K562 (cell line): ENCODE data around the gene ZKSCAN3. TPM values are rescaled to one million over a fixed set of nuclear protein-coding genes. Genes with fewer than 3 reads are reported as not detected.

Experiments
- ASH1L ChIP-seq: fragments of 450-650 bp; IDR thresholded peaks from 2 replicates; pipeline ENCODE4 v1.6.1; 2018; ENCODE audit warnings: borderline replicate concordance, mild to moderate bottlenecking, low read depth; ENCODE audit not compliant: partially characterized antibody
- ATF4 ChIP-seq: fragments of 450-650 bp; formaldehyde crosslinking; IDR thresholded peaks from 2 replicates; pipeline ENCODE4 v1.4.0; 2022; ENCODE audit warnings: mild to moderate bottlenecking, moderate library complexity
- CCNT2 ChIP-seq: IDR thresholded peaks from 2 replicates; pipeline ENCODE4 v1.6.1; 2011; ENCODE audit warnings: borderline replicate concordance, low read depth, mild to moderate bottlenecking, moderate library complexity, mixed read lengths, low read length; ENCODE audit not compliant: insufficient read length; ENCODE audit errors: extremely low read depth
- CHD1 ChIP-seq: fragments of 200-600 bp; sonication (generic); IDR thresholded peaks from one replicate; pipeline ENCODE4 v1.6.1; 2012; ENCODE audit warnings: mild to moderate bottlenecking, moderate library complexity, low read length, inconsistent platforms
- DMBX1 ChIP-seq: fragments of 250-450 bp; sonication (Bioruptor Pico); IDR thresholded peaks from 2 replicates; pipeline ENCODE4 v1.8.0; 2022; ENCODE audit warnings: inconsistent platforms, mild to moderate bottlenecking, moderate library complexity, borderline replicate concordance
- HBP1 ChIP-seq: fragments of 450-650 bp; formaldehyde crosslinking; IDR thresholded peaks from 2 replicates; pipeline ENCODE4 v1.4.0; 2022; ENCODE audit warnings: missing genetic modification characterization
- HNRNPK ChIP-seq: fragments of 200-400 bp; formaldehyde crosslinking; IDR thresholded peaks from one replicate; pipeline ENCODE4 v1.6.1; 2018; ENCODE audit warnings: mild to moderate bottlenecking, low read depth, low read length; ENCODE audit not compliant: poor library complexity, severe bottlenecking
- JUN ChIP-seq, 2 experiments: sonication (generic) in 1 of 2; formaldehyde crosslinking in 1 of 2; IDR thresholded peaks; 2 replicates each; pipeline versions ENCODE4 v1.6.1 to v1.8.0; 2012 to 2022; ENCODE audit warnings: borderline replicate concordance in 2 of 2, mild to moderate bottlenecking in 2 of 2, improper control_type of control experiment in 1 of 2, low read depth in 1 of 2, low read length in 1 of 2, missing genetic modification reagents in 1 of 2
- KDM5B ChIP-seq: fragments of 200-600 bp; sonication (generic); IDR thresholded peaks from 2 replicates; pipeline ENCODE4 v1.6.1; 2012; ENCODE audit warnings: low read depth, mild to moderate bottlenecking, moderate library complexity, low read length, control low read depth, inconsistent platforms; ENCODE audit not compliant: insufficient replicate concordance
- KHSRP ChIP-seq: fragments of 450-650 bp; IDR thresholded peaks from 2 replicates; pipeline ENCODE4 v1.6.1; 2017
- MYC ChIP-seq, 2 experiments: fragments of 250-450 bp in 1 of 2; sonication (Bioruptor Pico) in 1 of 2; IDR thresholded peaks; 2 replicates each; pipeline versions ENCODE4 v1.5.1 to v1.6.1; 2012 to 2021; ENCODE audit warnings: low read depth in 2 of 2, borderline replicate concordance in 1 of 2, improper control_type of control experiment in 1 of 2, low read length in 1 of 2, mild to moderate bottlenecking in 1 of 2, moderate library complexity in 1 of 2
- OTX1 ChIP-seq: fragments of 450-650 bp; formaldehyde crosslinking; IDR thresholded peaks from 2 replicates; pipeline ENCODE4 v1.4.0; 2022; ENCODE audit warnings: mild to moderate bottlenecking
- PHB2 ChIP-seq: fragments of 450-650 bp; IDR thresholded peaks from 2 replicates; pipeline ENCODE4 v1.6.1; 2017; ENCODE audit warnings: low read depth
- POLR2A ChIP-seq: fragments of 450-650 bp; conservative IDR thresholded peaks from 2 replicates; pipeline ENCODE4 v1.6.1; 2016
- RBM15 ChIP-seq: fragments of 200-400 bp; formaldehyde crosslinking; IDR thresholded peaks from 2 replicates; pipeline ENCODE4 v1.6.1; 2018; ENCODE audit warnings: mild to moderate bottlenecking, low read length, moderate library complexity; ENCODE audit not compliant: insufficient read depth
- SREBF1 ChIP-seq: fragments of 150-350 bp; IDR thresholded peaks from 2 replicates; pipeline ENCODE4 v1.6.1; 2014; ENCODE audit warnings: antibody characterized with exemption, low read depth, low read length, borderline replicate concordance
- STAT5A ChIP-seq: IDR thresholded peaks from 2 replicates; pipeline ENCODE4 v1.6.1; 2012; ENCODE audit warnings: low read length, inconsistent platforms, borderline replicate concordance
- TRIM28 ChIP-seq: fragments of 450-650 bp; IDR thresholded peaks from 2 replicates; pipeline ENCODE4 v1.6.1; 2017
- UBTF ChIP-seq, 2 experiments: IDR thresholded peaks; 2 replicates each; pipeline ENCODE4 v1.6.1; 2012; ENCODE audit warnings: improper control_type of control experiment in 2 of 2, low read depth in 2 of 2, low read length in 2 of 2, borderline replicate concordance in 1 of 2
- ZNF354B ChIP-seq: fragments of 250-450 bp; sonication (Bioruptor Pico); IDR thresholded peaks from 2 replicates; pipeline ENCODE4 v1.4.0; 2020
- ZNF830 ChIP-seq: fragments of 250-450 bp; sonication (Bioruptor Pico); IDR thresholded peaks from 2 replicates; pipeline ENCODE4 v1.5.0; 2021; ENCODE audit warnings: mild to moderate bottlenecking
- polyA plus RNA-seq, 8 experiments: library from polyadenylated mRNA; depleted of rRNA in 4 of 8; stranded (reverse) in 5 of 8; unstranded in 3 of 8; fragments of >200 nt; fragmentation: Nextera tagmentation in 2 of 8; fragmentation: Illumina TruSeq in 1 of 8; extraction: Ambion mirVana in 2 of 8; extraction: Trizol in 1 of 8; gene quantifications; 2 replicates each; pipeline versions ENCODE4 v1.2.1 to v1.2.3, GENCODE V29; 2011 to 2014; ENCODE audit warnings: inconsistent platforms in 1 of 8, missing spikeins in 1 of 8
- total RNA-seq, 7 experiments: library from RNA; depleted of rRNA in 6 of 7; stranded (reverse); fragments of >200 nt in 6 of 7; fragmentation: Illumina TruSeq in 2 of 7; extraction: Trizol in 2 of 7; gene quantifications; 2 replicates each; pipeline versions ENCODE4 v1.2.1 to v1.2.3, GENCODE V29; 2011 to 2021; ENCODE audit warnings: low replicate concordance in 1 of 7

The ZKSCAN3 gene
- total and polyA plus RNA-seq, 9 of the 15 experiments (the other 6 are each of a cell fraction or from before 2014, with no cell fraction given): 3.0 to 12.4 (median 10.2) TPM

- TF ChIP-seq RBM15: no peak
- peak; percentile 84 for TF ChIP-seq CCNT2
- TF ChIP-seq KDM5B: peak; percentile 93
- peak; percentile 46; the same call in 1 of the 2 replicates for TF ChIP-seq TRIM28
- TF ChIP-seq PHB2: no peak
- TF ChIP-seq UBTF (IDR thresholded peaks at IDR 0.05; ENCODE audit: borderline replicate concordance in 1 of 2, low read depth in 2 of 2, low read length in 2 of 2): peak; percentile 87 to 95
- peak; percentile 65; the same call in 1 of the 2 replicates for TF ChIP-seq STAT5A
- TF ChIP-seq OTX1 (CRISPR knock-in tag): no peak
- TF ChIP-seq KHSRP: no peak
- TF ChIP-seq CHD1: peak; percentile 86
- peak; percentile 81; the same call in 1 of the 2 replicates for TF ChIP-seq DMBX1 (CRISPR knock-in tag)
- peak; percentile 62; the same call in 1 of the 2 replicates for TF ChIP-seq JUN (IDR thresholded peaks at IDR 0.05; ENCODE audit: borderline replicate concordance, low read depth, low read length)
- 0 out of 2 replicates have a peak, but pooled peaks have one; percentile 78 for TF ChIP-seq JUN (CRISPR knock-in tag; IDR thresholded peaks at IDR 0.05; ENCODE audit: borderline replicate concordance)
- peak; percentile 92 for TF ChIP-seq MYC (IDR thresholded peaks at IDR 0.05; ENCODE audit: low read depth, low read length)
- TF ChIP-seq MYC (CRISPR knock-in tag; IDR thresholded peaks at IDR 0.05; ENCODE audit: borderline replicate concordance, low read depth): peak; percentile 74; the same call in 1 of the 2 replicates
- TF ChIP-seq HBP1 (CRISPR knock-in tag): no peak
- no peak for TF ChIP-seq ZNF354B
- peak; percentile 97 for TF ChIP-seq POLR2A
- peak; percentile 8; the same call in 1 of the 2 replicates for TF ChIP-seq SREBF1
- TF ChIP-seq ZNF830 (CRISPR knock-in tag): no peak
- peak; percentile 61 for TF ChIP-seq ASH1L
- TF ChIP-seq HNRNPK: no peak
- TF ChIP-seq ATF4 (CRISPR knock-in tag): no peak
Observed at GRCh38 chr6:28399350-28400121, 49.8 kb downstream of the ZKSCAN3 start, which contains the start of gene ZSCAN12 (continued).
